ENCODE results near the gene TKTL1. TPM values are rescaled to one million over a fixed set of nuclear protein-coding genes. Genes with fewer than 3 reads are reported as not detected.
"Not testable (repeated sequence)": the region's sequence is repeated elsewhere in the genome, so short reads cannot be mapped to it uniquely, and the experiment has no call there.

TKTL1 gene
- 0.32 TPM for total RNA-seq
- 0.19 TPM for polyA plus RNA-seq

GRCh38 chrX:154295664-154296310 is at the start of gene TKTL1:
Gene TKTL1, plus strand, starts transcription at chrX:154295795. Its CDS starts 65 bp downstream, at chrX:154295860.
- no peak for DNase-seq (ENCODE audit: extremely low spot score)
- H3K4me3 ChIP-seq (ENCODE audit: low read depth, low read length): no peak within 1 kb of the TSS
- no peaks in the 10 kb centered on the region for H3K4me1 ChIP-seq (ENCODE audit: insufficient read depth)
- H3K27ac ChIP-seq (ENCODE audit: low read depth): no peak within 1 kb of the TSS
- WGBS: 98% methylated on average over 37 of the region's 37 CpGs
- no peaks in the 10 kb centered on the region for H3K36me3 ChIP-seq (ENCODE audit: insufficient read depth)

GRCh38 chrX:154247377-154248045 is 48.1 kb upstream of the TKTL1 start:
- no CpG with 5 or more reads among the region's 17 CpGs for WGBS
- DNase-seq (ENCODE audit: extremely low spot score); H3K36me3 ChIP-seq (ENCODE audit: insufficient read depth); H3K4me3 ChIP-seq (ENCODE audit: low read depth, low read length); H3K4me1 ChIP-seq (ENCODE audit: insufficient read depth); H3K27ac ChIP-seq (ENCODE audit: low read depth): not testable (repeated sequence)

- not testable (repeated sequence) for H3K36me3 ChIP-seq (ENCODE audit: insufficient read depth); DNase-seq (ENCODE audit: extremely low spot score); H3K4me3 ChIP-seq (ENCODE audit: low read depth, low read length); H3K27ac ChIP-seq (ENCODE audit: low read depth); H3K4me1 ChIP-seq (ENCODE audit: insufficient read depth)
- no CpG with 5 or more reads among the region's 10 CpGs for WGBS
Observed at GRCh38 chrX:154248076-154248475, 47.5 kb upstream of the TKTL1 start.

GRCh38 chrX:154257282-154257681 is 38.3 kb upstream of the TKTL1 start, which contains the start of gene OPN1MW3:
Gene OPN1MW3, plus strand, starts transcription at chrX:154257582. Its CDS starts 38 bp downstream, at chrX:154257620.
- not testable (repeated sequence) for DNase-seq (ENCODE audit: extremely low spot score); H3K36me3 ChIP-seq (ENCODE audit: insufficient read depth); H3K27ac ChIP-seq (ENCODE audit: low read depth); H3K4me3 ChIP-seq (ENCODE audit: low read depth, low read length); H3K4me1 ChIP-seq (ENCODE audit: insufficient read depth)
- WGBS: no CpG with 5 or more reads among the region's 17 CpGs

- not testable (repeated sequence) for H3K27ac ChIP-seq (ENCODE audit: low read depth); DNase-seq (ENCODE audit: extremely low spot score); H3K4me1 ChIP-seq (ENCODE audit: insufficient read depth); H3K36me3 ChIP-seq (ENCODE audit: insufficient read depth); H3K4me3 ChIP-seq (ENCODE audit: low read depth, low read length)
- no CpG with 5 or more reads among the region's 10 CpGs for WGBS
Observed at GRCh38 chrX:154258711-154259110, 36.9 kb upstream of the TKTL1 start.

GRCh38 chrX:154263072-154263471 is 32.5 kb upstream of the TKTL1 start:
- not testable (repeated sequence) for H3K4me1 ChIP-seq (ENCODE audit: insufficient read depth); H3K4me3 ChIP-seq (ENCODE audit: low read depth, low read length); DNase-seq (ENCODE audit: extremely low spot score); H3K36me3 ChIP-seq (ENCODE audit: insufficient read depth); H3K27ac ChIP-seq (ENCODE audit: low read depth)
- no CpG with 5 or more reads among the region's 6 CpGs for WGBS

- not testable (repeated sequence) for H3K36me3 ChIP-seq (ENCODE audit: insufficient read depth); H3K4me1 ChIP-seq (ENCODE audit: insufficient read depth); H3K27ac ChIP-seq (ENCODE audit: low read depth); H3K4me3 ChIP-seq (ENCODE audit: low read depth, low read length); DNase-seq (ENCODE audit: extremely low spot score)
- no CpG with 5 or more reads among the region's 3 CpGs for WGBS
Observed at GRCh38 chrX:154269245-154269644, 26.4 kb upstream of the TKTL1 start.

GRCh38 chrX:154284489-154285338 is 10.9 kb upstream of the TKTL1 start:
- not testable (repeated sequence) for H3K4me3 ChIP-seq (ENCODE audit: low read depth, low read length); DNase-seq (ENCODE audit: extremely low spot score); H3K4me1 ChIP-seq (ENCODE audit: insufficient read depth); H3K27ac ChIP-seq (ENCODE audit: low read depth); H3K36me3 ChIP-seq (ENCODE audit: insufficient read depth)
- WGBS: no CpG with 5 or more reads among the region's 23 CpGs

- not testable (repeated sequence) for DNase-seq (ENCODE audit: extremely low spot score); H3K27ac ChIP-seq (ENCODE audit: low read depth); H3K36me3 ChIP-seq (ENCODE audit: insufficient read depth); H3K4me1 ChIP-seq (ENCODE audit: insufficient read depth); H3K4me3 ChIP-seq (ENCODE audit: low read depth, low read length)
- no CpG with 5 or more reads among the region's 10 CpGs for WGBS
Observed at GRCh38 chrX:154286406-154286805, 9.2 kb upstream of the TKTL1 start.

GRCh38 chrX:154294791-154295574 is 612 bp upstream of the TKTL1 start, which contains the start of gene TEX28:
Gene TEX28, minus strand, starts transcription at chrX:154295124. Its CDS starts 3,007 bp downstream, at chrX:154292117.
- Histone ChIP-seq H3K36me3 (ENCODE audit: insufficient read depth) (no peaks in the 10 kb centered on the region), H3K4me3 (ENCODE audit: low read depth, low read length) (no peak within 1 kb of the TSS), H3K4me1 (ENCODE audit: insufficient read depth) (no peaks in the 10 kb centered on the region), H3K27ac (ENCODE audit: low read depth) (no peak within 1 kb of the TSS)
- 93% methylated on average over 39 of the region's 39 CpGs for WGBS
- DNase-seq (ENCODE audit: extremely low spot score): no peak

GRCh38 chrX:154296731-154297130 is 1.1 kb downstream of the TKTL1 start:
- H3K36me3 ChIP-seq (ENCODE audit: insufficient read depth): no peaks in the 10 kb centered on the region
- H3K4me1 ChIP-seq (ENCODE audit: insufficient read depth): no peaks in the 10 kb centered on the region
- no peak overlapping the region for H3K4me3 ChIP-seq (ENCODE audit: low read depth, low read length)
- no peak overlapping the region for H3K27ac ChIP-seq (ENCODE audit: low read depth)
- 93% methylated on average over 18 of the region's 18 CpGs for WGBS
- no peak for DNase-seq (ENCODE audit: extremely low spot score)

- H3K27ac ChIP-seq (ENCODE audit: low read depth): no peak overlapping the region
- no peak overlapping the region for H3K4me3 ChIP-seq (ENCODE audit: low read depth, low read length)
- DNase-seq (ENCODE audit: extremely low spot score): no peak
- H3K4me1 ChIP-seq (ENCODE audit: insufficient read depth): no peaks in the 10 kb centered on the region
- WGBS: 85% methylated on average over 7 of the region's 7 CpGs
- no peaks in the 10 kb centered on the region for H3K36me3 ChIP-seq (ENCODE audit: insufficient read depth)
Observed at GRCh38 chrX:154298312-154298711, 2.7 kb downstream of the TKTL1 start.

GRCh38 chrX:154300816-154301215 is 5.2 kb downstream of the TKTL1 start:
- H3K4me1 ChIP-seq (ENCODE audit: insufficient read depth): no peaks in the 10 kb centered on the region
- H3K36me3 ChIP-seq (ENCODE audit: insufficient read depth): no peaks in the 10 kb centered on the region
- 95% methylated on average over 8 of the region's 8 CpGs for WGBS
- no peak overlapping the region for H3K27ac ChIP-seq (ENCODE audit: low read depth)
- H3K4me3 ChIP-seq (ENCODE audit: low read depth, low read length): no peak overlapping the region
- no peak for DNase-seq (ENCODE audit: extremely low spot score)
